Ovary (tissue), 9 donors: Measurements from ENCODE around the gene ATP2B3. TPM values are rescaled to one million over a fixed set of nuclear protein-coding genes. Genes with fewer than 3 reads are reported as not detected.

Experiments
- DNase-seq, 5 donors: peaks; one replicate each; pipeline ENCODE4 v3.0.0-alpha.2; 2019 to 2020
- H3K27ac ChIP-seq, 2 donors: fragments of 200-600 bp; one replicate each; pipeline versions ENCODE4 v1.5.1 to v1.8.0; 2019 to 2022
- H3K27me3 ChIP-seq: fragments of 200-600 bp; one replicate; pipeline ENCODE4 v1.8.0; 2022
- H3K36me3 ChIP-seq: fragments of 200-600 bp; sonication (generic); one replicate; pipeline ENCODE4 v1.5.1; 2019
- H3K4me1 ChIP-seq: one replicate; pipeline ENCODE4 v1.8.1; 2013; ENCODE audit warnings: mild to moderate bottlenecking, moderate library complexity; ENCODE audit not compliant: insufficient read depth
- H3K4me3 ChIP-seq: fragments of 200-600 bp; sonication (generic); one replicate; pipeline ENCODE4 v1.5.1; 2017
- H3K9me3 ChIP-seq, 2 donors: fragments of 200-600 bp in 1 of 2; sonication (generic) in 1 of 2; one replicate each; pipeline versions ENCODE4 v1.5.1 to v1.8.1; 2013 to 2019; ENCODE audit warnings: mild to moderate bottlenecking in 1 of 2, moderate library complexity in 1 of 2
- CTCF ChIP-seq, 3 donors: fragments of 450-650 bp in 2 of 3; fragments of 200-600 bp in 1 of 3; IDR thresholded peaks; one replicate each; pipeline versions ENCODE4 v1.5.1 to v1.8.0; 2016 to 2022; ENCODE audit warnings: antibody characterized with exemption in 3 of 3, mild to moderate bottlenecking in 1 of 3
- EP300 ChIP-seq: sonication (generic); formaldehyde crosslinking; IDR thresholded peaks from one replicate; pipeline ENCODE4 v1.6.1; 2017; ENCODE audit warnings: antibody characterized with exemption
- POLR2A ChIP-seq: fragments of 450-650 bp; IDR thresholded peaks from one replicate; pipeline ENCODE4 v1.6.1; 2017; ENCODE audit warnings: antibody characterized with exemption, mild to moderate bottlenecking, moderate library complexity
- WGBS, 3 donors: extraction: QIAGEN DNeasy Blood & Tissue Kit in 1 of 3; methylation state at CpG; one replicate each; pipeline versions ENCODE4 v1.1.5 to v1.1.7; 2013 to 2017; 5-methylcytosine and 5-hydroxymethylcytosine counted together
- intact Hi-C, 4 donors: fragments of 100-400 bp; cut with DNase I; formaldehyde crosslinking; loops; one replicate each; pipeline versions ENCODE4 v1.11.0 to v1.15.1; 2022 to 2023
- polyA plus RNA-seq, 2 donors: library from polyadenylated mRNA; stranded (reverse); fragments of 200-250 nt in 1 of 2; fragments of 350-450 nt in 1 of 2; fragmentation: Illumina TruSeq in 1 of 2; extraction: RNeasy Lipid Tissue Mini Kit (QIAGEN cat#74804) in 1 of 2; gene quantifications; one replicate each; pipeline ENCODE4 v1.2.3, GENCODE V29; 2013 to 2014
- total RNA-seq, 7 donors: library from RNA; depleted of rRNA in 2 of 7; stranded (reverse); fragments of >200 nt in 2 of 7; fragmentation: NEBNext Ultra II Directional in 3 of 7; extraction: Animal tissue kit (Norgen Biotek cat#: 25700) in 3 of 7; gene quantifications; one replicate each; pipeline versions ENCODE4 v1.1.0 to v1.2.4, GENCODE V29; 2016 to 2023
- donor health status: DM: no; HTN: no; CAD: no; lungs with moderate emphysema.
- donor health status: DM: no; HTN: no; CAD: no.
- donor health status: Bipolar disorder and iron deficiency.
- donor health status: DM: yes; HTN: yes; CAD: no.
- donor health status: DM: no; HTN: no; CAD: no.
- donor health status: DM: yes; HTN: yes; CAD: no.

The ATP2B3 gene
- total and polyA plus RNA-seq, 9 donors, result 0.01 to 1.6 (median 0.25) TPM; not detected in 5

GRCh38 chrX:153556767-153557166 is 39.3 kb downstream of the ATP2B3 start:
- no peaks in the 10 kb centered on the region for H3K9me3 ChIP-seq
- no peak overlapping the region for H3K27ac ChIP-seq
- no peaks in the 10 kb centered on the region for H3K27me3 ChIP-seq
- WGBS, 3 donors, result 86 to 96% (median 86%) methylated on average over 11 to 12 of the region's 12 CpGs
- no peak for DNase-seq
- no peaks in the 10 kb centered on the region for H3K36me3 ChIP-seq
- no peak for TF ChIP-seq EP300
- no peak for TF ChIP-seq CTCF (IDR thresholded peaks at IDR 0.05)
- no peak for TF ChIP-seq POLR2A
- no peak overlapping the region for H3K4me3 ChIP-seq
- no peaks in the 10 kb centered on the region for H3K4me1 ChIP-seq
- intact Hi-C loops, result loop anchor here in 1 of 4 donors (10.0 kb wide), 1 partner anchor 108 kb away; no protein-coding TSS in a partner anchor

GRCh38 chrX:153557618-153558355 is 40.3 kb downstream of the ATP2B3 start:
- no peak for DNase-seq
- H3K4me1 ChIP-seq, result no peaks in the 10 kb centered on the region
- WGBS, 3 donors, result 76 to 80% (median 80%) methylated on average over 19 of the region's 19 CpGs
- no peak overlapping the region for H3K27ac ChIP-seq
- H3K36me3 ChIP-seq, result no peaks in the 10 kb centered on the region
- H3K4me3 ChIP-seq, result no peak overlapping the region
- H3K27me3 ChIP-seq, result no peaks in the 10 kb centered on the region
- intact Hi-C loops, result loop anchor here in 1 of 4 donors (10.0 kb wide), 1 partner anchor 107 kb away; no protein-coding TSS in a partner anchor
- no peak for TF ChIP-seq EP300
- no peaks in the 10 kb centered on the region for H3K9me3 ChIP-seq

GRCh38 chrX:153560000-153560399 is 42.6 kb downstream of the ATP2B3 start:
- TF ChIP-seq POLR2A (no peak), CTCF (IDR thresholded peaks at IDR 0.05) (no peak), EP300 (no peak)
- Histone ChIP-seq H3K27me3 (no peaks in the 10 kb centered on the region), H3K4me3 (no peak overlapping the region), H3K27ac (no peak overlapping the region), H3K4me1 (no peaks in the 10 kb centered on the region), H3K36me3 (no peaks in the 10 kb centered on the region), H3K9me3 (no peaks in the 10 kb centered on the region)
- no peak for DNase-seq
- intact Hi-C loops, result loop anchor here in 1 of 4 donors (10.0 kb wide), 1 partner anchor 105 kb away; no protein-coding TSS in a partner anchor
- WGBS, 3 donors, result 71 to 80% (median 74%) methylated on average over 8 to 9 of the region's 9 CpGs

GRCh38 chrX:153560466-153560865 is 43.0 kb downstream of the ATP2B3 start:
- no peaks in the 10 kb centered on the region for H3K9me3 ChIP-seq
- no peak overlapping the region for H3K27ac ChIP-seq
- intact Hi-C loops, result no loop called here
- H3K4me1 ChIP-seq, result no peaks in the 10 kb centered on the region
- DNase-seq, result no peak
- 90 to 91% (median 91%) methylated on average over 22 of the region's 22 CpGs for WGBS, 3 donors
- no peaks in the 10 kb centered on the region for H3K36me3 ChIP-seq
- no peak for TF ChIP-seq EP300
- TF ChIP-seq POLR2A, result no peak
- TF ChIP-seq CTCF (IDR thresholded peaks at IDR 0.05), result no peak
- no peaks in the 10 kb centered on the region for H3K27me3 ChIP-seq
- H3K4me3 ChIP-seq, result no peak overlapping the region

- no peak for DNase-seq
- H3K9me3 ChIP-seq, result no peaks in the 10 kb centered on the region
- H3K27me3 ChIP-seq, result no peaks in the 10 kb centered on the region
- H3K36me3 ChIP-seq, result no peaks in the 10 kb centered on the region
- intact Hi-C loops, result no loop called here
- no peak overlapping the region for H3K27ac ChIP-seq
- no peak overlapping the region for H3K4me3 ChIP-seq
- H3K4me1 ChIP-seq, result no peaks in the 10 kb centered on the region
- no peak for TF ChIP-seq POLR2A
- no peak for TF ChIP-seq CTCF (IDR thresholded peaks at IDR 0.05)
- TF ChIP-seq EP300, result no peak
- 81 to 86% (median 82%) methylated on average over 7 of the region's 7 CpGs for WGBS, 3 donors
Observed at GRCh38 chrX:153561337-153561736, 43.9 kb downstream of the ATP2B3 start.
